ENCODE results near the gene LYRM4.

- TF ChIP-seq CTCF (IDR thresholded peaks at IDR 0.05; ENCODE audit: low read depth, low read length) (no peak), EZH2phosphoT487 (IDR thresholded peaks at IDR 0.05; ENCODE audit: low read depth) (no peak)
Observed at GRCh38 chr6:5211492-5211891, 49.3 kb downstream of the LYRM4 start.
